ENCODE data around the gene ROMO1. TPM values are rescaled to one million over a fixed set of nuclear protein-coding genes. Genes with fewer than 3 reads are reported as not detected.

Gene ROMO1
- total RNA-seq, 2 donors from 2014 or later, result 196 to 243 TPM

- Histone ChIP-seq H3K4me1 (ENCODE audit: control insufficient read depth in 1 of 2, low read depth in 2 of 2) (peaks cover 7 to 56% of the 10 kb centered on the region in 2 donors), H3K27me3 (replicated peaks; ENCODE audit: insufficient read depth) (no peaks in the 10 kb centered on the region), H3K36me3 (peaks cover 20% of the 10 kb centered on the region), H3K9me3 (no peaks in the 10 kb centered on the region), H3K4me3 (no peak overlapping the region), H3K27ac (no peak overlapping the region)
- DNase-seq (ENCODE audit: low spot score) (no peak), ATAC-seq (ENCODE audit: insufficient number of reproducible peaks, low FRiP score, low read depth) (no peak)
- TF ChIP-seq CTCF (IDR thresholded peaks at IDR 0.05), result no peak
Observed at GRCh38 chr20:35653893-35654292, 45.3 kb upstream of the ROMO1 start.

GRCh38 chr20:35654415-35654814 lies 44.8 kb upstream of the ROMO1 start:
- Histone ChIP-seq H3K4me1 (ENCODE audit: control insufficient read depth in 1 of 2, low read depth in 2 of 2) (peaks cover 10 to 56% of the 10 kb centered on the region in 2 donors), H3K36me3 (peaks cover 20% of the 10 kb centered on the region), H3K4me3 (no peak overlapping the region), H3K27me3 (replicated peaks; ENCODE audit: insufficient read depth) (no peaks in the 10 kb centered on the region), H3K27ac (no peak overlapping the region), H3K9me3 (no peaks in the 10 kb centered on the region)
- ATAC-seq (ENCODE audit: insufficient number of reproducible peaks, low FRiP score, low read depth) (no peak), DNase-seq (ENCODE audit: low spot score) (no peak)
- no peak for TF ChIP-seq CTCF (IDR thresholded peaks at IDR 0.05)

- ATAC-seq (ENCODE audit: insufficient number of reproducible peaks, low FRiP score, low read depth) (no peak), DNase-seq (ENCODE audit: low spot score) (no peak)
- Histone ChIP-seq H3K9me3 (no peaks in the 10 kb centered on the region), H3K36me3 (peaks cover 20% of the 10 kb centered on the region), H3K4me1 (ENCODE audit: control insufficient read depth in 1 of 2, low read depth in 2 of 2) (peaks cover 22 to 70% of the 10 kb centered on the region in 2 donors), H3K4me3 (no peak overlapping the region), H3K27ac (no peak overlapping the region), H3K27me3 (replicated peaks; ENCODE audit: insufficient read depth) (no peaks in the 10 kb centered on the region)
- TF ChIP-seq CTCF (IDR thresholded peaks at IDR 0.05), result no peak
Observed at GRCh38 chr20:35657271-35657670, 41.9 kb upstream of the ROMO1 start.

- H3K4me3 ChIP-seq, result no peak overlapping the region
- H3K27ac ChIP-seq, result peak overlapping the region in 1 of 2 donors; percentile 10
- H3K36me3 ChIP-seq, result no peaks in the 10 kb centered on the region
- TF ChIP-seq CTCF (IDR thresholded peaks at IDR 0.05), result no peak
- H3K4me1 ChIP-seq (ENCODE audit: control insufficient read depth in 1 of 2, low read depth in 2 of 2), result peaks cover 33 to 69% of the 10 kb centered on the region in 2 donors
- H3K9me3 ChIP-seq, result no peaks in the 10 kb centered on the region
- ATAC-seq (ENCODE audit: insufficient number of reproducible peaks, low FRiP score, low read depth) (no peak), DNase-seq (ENCODE audit: low spot score) (no peak)
- H3K27me3 ChIP-seq (replicated peaks; ENCODE audit: insufficient read depth), result no peaks in the 10 kb centered on the region
Observed at GRCh38 chr20:35660122-35660937, 38.9 kb upstream of the ROMO1 start.

- no peak for ATAC-seq (ENCODE audit: insufficient number of reproducible peaks, low FRiP score, low read depth)
- Histone ChIP-seq H3K4me3 (peak overlapping the region; percentile 85), H3K27me3 (replicated peaks; ENCODE audit: insufficient read depth) (no peaks in the 10 kb centered on the region), H3K9me3 (no peaks in the 10 kb centered on the region), H3K4me1 (ENCODE audit: control insufficient read depth in 1 of 2, low read depth in 2 of 2) (peaks cover 33 to 68% of the 10 kb centered on the region in 2 donors), H3K27ac (peak overlapping the region; percentile 10 to 36), H3K36me3 (no peaks in the 10 kb centered on the region)
- DNase-seq (ENCODE audit: low spot score), result no peak
- no peak for TF ChIP-seq CTCF (IDR thresholded peaks at IDR 0.05)
Observed at GRCh38 chr20:35661053-35661452, 38.2 kb upstream of the ROMO1 start.

Measured in thoracic aorta (tissue), 2 donors.